GM18526 (cell line): ENCODE data around the gene MTX2.
A peak's percentile ranks its signal among the peaks of the same experiment; 100 is the strongest.

Experiments
- POLR2A ChIP-seq: IDR thresholded peaks from 3 replicates; pipeline ENCODE4 v1.6.1; 2011; ENCODE audit not compliant: insufficient read length; ENCODE audit errors: extremely low read depth

Gene MTX2

DNA sequence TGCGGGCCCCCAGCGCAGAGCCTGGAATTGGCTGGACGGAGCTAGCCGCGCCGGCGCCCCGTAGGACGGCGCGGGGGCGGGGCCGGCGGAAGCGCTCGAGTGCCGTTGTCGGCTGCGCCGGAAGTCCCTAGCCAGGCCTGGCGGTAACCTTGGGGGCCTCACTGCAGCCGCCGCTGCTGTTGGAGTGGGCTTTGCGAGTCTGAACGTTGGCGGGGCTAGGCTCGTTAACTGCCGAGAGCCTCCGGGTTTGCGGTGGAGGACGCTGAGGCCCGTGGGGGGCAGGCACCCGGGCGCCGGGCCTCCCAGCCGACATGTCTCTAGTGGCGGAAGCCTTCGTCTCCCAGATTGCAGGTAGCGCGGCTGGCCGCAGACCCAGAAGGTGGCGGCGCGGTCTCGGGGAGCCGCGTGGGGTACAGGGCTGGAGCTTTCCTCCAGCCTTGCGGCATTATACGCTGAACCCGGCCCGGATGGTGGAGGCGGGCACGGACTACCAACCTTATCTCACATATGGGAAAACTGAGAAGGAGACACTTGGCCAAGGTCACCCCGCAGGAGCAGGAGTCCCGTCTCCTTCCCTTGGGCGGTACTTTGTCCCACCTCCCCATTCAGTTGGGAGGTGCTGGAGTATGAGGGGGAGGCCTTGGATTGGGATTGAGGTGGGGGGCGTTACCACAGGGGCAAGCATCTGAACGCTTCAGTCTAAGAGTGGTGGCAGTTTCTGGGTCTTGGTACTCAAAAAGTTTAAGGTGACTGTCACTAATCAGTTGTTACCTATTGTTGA is at the start of gene MTX2:
Gene MTX2 (plus strand): TSS at position 124 of the 781 bp plus-strand sequence. CDS start 188 bp downstream, at position 312.
- peak; percentile 88 for TF ChIP-seq POLR2A

DNA sequence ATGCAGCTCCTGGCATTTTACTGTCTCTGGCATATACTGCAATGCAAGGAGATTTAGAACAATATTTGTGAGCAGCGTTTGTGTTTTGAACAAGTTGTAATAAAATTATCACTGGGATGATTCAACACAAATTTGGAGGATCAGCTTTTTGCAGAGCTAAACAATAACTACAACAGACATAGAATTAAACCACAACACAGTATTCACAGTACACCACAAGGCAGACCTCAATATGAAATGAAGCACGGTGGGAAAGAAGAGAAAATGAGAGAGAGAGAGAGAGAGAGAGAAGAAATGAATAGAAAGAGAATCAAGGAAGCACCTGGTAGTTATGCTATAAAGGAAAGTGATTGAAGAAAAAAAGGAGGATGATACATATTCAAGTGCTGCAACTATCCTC is 41.4 kb upstream of the MTX2 start:
- no peak for TF ChIP-seq POLR2A

DNA sequence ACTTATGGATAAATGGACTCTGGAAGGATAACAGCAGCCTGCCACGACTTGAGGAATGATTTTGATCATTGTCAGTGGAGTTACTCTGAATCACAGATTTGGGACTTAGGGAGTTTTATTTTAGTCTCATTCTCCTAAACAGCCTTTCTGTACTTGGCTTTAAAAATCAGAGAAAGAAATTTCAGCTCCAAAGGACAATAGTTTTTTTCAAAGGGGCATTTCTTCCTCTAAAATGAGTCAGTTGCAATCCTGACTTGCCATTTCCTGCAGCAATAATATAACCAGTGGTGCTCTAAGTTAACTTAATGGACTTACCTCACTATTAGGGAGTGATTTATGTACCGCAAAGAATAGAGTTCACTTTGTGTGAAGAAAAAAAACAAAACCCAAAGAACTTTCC is 35.1 kb upstream of the MTX2 start:
- no peak for TF ChIP-seq POLR2A

DNA sequence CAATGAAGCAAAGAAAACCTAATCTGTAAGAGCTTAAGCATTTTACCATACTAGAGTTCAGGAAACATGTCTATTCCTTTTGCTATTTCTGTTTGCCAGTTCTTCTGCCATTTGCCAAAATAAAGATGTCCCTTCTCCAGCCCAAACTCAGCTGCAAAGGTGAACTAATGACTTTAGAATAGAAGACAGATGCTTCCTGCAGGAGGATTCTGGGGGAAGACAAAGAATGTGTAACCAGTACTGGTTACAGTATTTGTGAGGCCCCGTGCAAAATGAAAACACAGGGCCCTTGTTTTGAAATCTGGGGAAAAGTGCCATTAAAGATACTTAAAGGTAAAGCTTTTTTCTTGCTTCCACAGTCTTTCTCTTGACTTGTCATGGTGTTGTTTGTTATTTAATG is 34.3 kb upstream of the MTX2 start:
- TF ChIP-seq POLR2A, result no peak

DNA sequence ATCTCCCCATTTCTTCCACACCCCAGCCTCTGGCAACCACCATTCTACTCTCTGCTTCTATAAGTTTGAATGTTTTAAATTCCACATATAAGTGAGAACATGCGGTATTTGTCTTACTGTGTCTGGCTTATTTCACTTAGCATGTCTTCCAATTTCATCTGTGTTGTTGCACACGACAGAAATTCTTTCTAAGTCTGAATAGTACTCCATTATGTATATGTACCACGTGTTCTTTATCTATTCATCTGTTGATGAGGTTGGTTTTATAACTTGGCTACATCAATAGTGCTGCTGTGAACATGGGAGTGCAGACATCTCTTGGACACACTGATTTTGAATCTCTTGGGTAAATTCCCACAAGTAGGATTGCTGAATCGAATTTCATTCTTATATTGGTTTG is 31.8 kb upstream of the MTX2 start:
- no peak for TF ChIP-seq POLR2A

DNA sequence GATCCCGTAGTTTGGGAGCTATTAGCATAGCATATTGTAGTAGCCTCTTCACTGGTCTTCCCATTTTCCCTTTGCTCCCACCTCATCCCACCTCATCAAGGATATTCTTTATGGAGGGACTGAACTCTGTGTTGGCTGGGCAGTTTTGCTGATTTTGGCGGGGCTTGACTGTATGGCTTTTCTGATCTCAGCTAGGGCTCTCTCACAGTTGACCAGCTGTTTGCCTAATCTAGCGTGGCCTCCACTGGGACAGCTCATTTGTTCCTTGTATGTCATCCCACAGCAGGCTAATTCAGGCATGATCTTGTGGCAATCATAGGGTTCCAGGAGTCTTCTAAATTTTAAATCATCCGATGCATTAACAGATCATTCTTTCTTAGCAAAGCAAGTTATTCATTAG is 30.2 kb upstream of the MTX2 start:
- no peak for TF ChIP-seq POLR2A

DNA sequence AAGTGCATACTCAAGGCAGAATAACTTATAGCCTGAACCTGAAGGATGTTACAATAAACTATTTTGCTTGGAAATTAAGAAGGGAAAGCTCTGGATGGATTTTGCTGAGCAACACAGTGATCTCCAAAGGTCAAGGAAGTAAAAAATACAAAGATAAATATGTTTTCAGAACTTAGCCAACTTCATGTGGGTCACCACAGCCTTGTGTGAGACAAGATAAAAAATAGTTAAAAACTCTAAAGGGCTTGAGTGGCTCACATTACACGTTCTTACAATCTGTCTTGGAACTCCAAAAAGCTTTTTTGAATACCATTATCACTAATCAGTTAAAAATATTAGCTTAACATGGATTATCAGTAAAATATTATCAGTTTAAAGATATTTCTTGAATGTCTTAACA is 28.9 kb upstream of the MTX2 start:
- no peak for TF ChIP-seq POLR2A

DNA sequence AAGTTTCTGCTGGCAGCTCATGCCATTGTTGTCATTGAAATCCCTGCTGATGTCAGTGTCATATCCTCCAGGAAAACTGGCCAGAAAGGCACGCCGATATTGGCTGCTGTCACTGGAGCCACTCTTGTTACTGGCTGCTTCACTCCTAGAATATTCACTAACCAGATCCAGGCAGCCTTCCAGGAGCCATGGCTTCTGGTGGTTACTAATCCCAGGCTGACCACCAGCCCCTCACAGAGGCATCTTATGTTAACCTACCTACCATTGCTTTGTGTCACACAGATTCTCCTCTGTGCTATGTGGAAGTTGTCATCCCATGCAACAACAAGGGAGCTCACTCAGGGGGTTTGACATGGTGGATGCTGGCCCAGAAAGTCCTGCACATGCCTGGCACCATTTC is 27.0 kb upstream of the MTX2 start:
- TF ChIP-seq POLR2A, result no peak

DNA sequence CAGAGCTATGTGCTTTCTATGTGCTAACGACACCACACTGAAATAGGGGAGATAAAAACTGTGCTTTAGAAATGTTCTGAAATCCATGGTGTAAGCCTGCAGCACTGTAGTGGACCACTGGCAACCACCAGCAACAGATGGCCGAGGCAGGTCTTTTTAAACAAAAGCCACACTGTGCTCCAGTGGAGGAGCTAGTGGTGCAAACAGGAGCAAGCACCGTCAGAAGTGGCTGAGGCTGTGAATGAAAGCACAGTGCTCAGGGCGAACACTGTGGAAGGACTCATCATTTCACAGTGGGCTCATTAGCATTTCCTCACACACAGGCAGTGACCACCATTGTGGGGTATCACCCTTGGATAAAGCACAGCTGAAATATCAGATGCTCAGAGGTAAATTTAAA is 22.9 kb upstream of the MTX2 start:
- TF ChIP-seq POLR2A, result no peak

DNA sequence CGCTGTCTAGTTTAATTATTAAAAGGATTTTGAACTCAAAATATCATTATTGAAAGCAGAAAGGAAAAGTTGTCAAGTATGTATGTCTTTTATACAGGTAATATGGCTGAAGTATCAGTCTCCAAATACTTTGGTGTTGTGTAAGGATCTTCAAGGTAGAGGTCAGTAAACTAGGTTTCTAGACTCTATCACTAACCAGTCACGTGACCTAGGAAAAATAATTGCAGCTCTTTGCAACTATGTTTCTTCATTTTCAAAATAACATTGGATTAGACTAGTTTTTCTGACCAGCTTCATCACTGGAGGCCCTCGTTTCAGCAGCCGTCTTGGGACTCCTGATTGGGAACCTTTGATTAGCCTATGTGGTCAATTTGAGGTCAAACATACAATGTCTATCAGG is 21.4 kb upstream of the MTX2 start:
- no peak for TF ChIP-seq POLR2A

DNA sequence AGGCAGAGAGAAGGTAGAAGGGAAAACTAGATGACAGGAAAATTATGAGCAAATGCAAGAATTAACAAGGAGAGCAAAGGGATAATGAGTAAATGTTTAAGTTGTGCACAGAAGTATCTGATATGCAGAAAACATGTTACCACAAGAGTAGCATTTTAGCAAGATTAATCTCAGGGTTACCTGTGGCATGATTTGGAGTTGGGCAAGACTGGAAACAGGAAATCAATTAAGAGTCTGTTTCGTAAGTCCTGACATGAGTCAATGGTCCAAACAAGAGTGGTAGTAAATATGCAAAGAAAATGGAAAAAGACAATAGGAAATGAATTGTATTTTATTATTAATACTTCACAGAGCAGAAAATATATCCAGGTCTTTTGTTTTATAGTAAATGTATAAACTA is 17.3 kb upstream of the MTX2 start:
- TF ChIP-seq POLR2A, result no peak

DNA sequence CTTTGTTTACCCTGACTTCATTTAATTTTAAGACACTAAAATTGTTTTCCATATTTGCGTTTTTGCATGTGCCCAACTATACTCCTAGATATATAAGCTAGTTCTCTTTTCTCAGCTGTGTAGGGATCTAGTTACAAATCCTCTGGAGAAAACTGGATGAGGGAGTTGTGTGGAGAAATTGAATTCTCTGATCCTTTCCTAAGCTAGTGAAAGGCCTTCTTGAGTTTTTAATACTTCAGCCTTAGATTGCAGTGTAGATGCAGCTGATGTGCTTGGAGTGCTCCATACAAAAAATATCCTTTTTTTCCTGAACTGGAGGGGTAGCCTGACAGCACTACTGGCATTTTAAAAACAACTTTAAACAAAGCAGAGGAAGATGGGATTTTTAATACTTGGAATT is 8.6 kb upstream of the MTX2 start:
- TF ChIP-seq POLR2A, result no peak

DNA sequence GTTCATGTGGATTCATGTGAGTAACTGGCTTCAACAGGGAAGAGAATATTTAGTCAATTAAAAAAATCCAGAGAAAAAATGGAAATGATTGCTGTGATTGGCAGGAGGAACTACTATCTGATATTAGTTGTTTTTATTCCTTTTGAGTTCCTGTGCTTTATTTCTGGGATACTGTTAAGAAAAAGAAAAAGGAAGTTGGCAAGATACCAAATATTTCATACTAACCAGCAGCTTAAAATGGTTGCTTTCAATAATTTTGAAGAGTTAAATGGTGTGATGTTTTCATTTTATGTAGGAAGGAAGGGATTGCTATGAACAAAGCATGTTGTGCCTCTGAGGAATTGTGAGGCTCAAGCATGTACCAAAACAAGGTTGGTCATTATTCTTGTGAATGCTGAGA is 8.1 kb upstream of the MTX2 start:
- no peak for TF ChIP-seq POLR2A

DNA sequence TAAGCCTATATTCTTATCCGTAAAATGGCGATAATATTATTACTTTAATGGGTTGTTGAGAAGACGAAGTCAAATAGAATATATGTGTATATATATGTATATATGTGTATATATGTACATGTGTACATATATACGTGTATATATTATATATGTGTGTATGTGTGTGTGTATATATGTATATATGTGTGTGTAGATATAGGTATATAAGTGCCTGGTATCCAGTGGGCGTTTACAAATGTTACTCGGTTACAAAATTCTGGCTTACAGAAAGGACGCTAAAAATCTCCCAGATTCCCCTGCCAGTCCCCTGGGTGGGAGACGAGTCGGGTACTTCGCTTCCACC is 295 bp upstream of the MTX2 start:
- no peak for TF ChIP-seq POLR2A

DNA sequence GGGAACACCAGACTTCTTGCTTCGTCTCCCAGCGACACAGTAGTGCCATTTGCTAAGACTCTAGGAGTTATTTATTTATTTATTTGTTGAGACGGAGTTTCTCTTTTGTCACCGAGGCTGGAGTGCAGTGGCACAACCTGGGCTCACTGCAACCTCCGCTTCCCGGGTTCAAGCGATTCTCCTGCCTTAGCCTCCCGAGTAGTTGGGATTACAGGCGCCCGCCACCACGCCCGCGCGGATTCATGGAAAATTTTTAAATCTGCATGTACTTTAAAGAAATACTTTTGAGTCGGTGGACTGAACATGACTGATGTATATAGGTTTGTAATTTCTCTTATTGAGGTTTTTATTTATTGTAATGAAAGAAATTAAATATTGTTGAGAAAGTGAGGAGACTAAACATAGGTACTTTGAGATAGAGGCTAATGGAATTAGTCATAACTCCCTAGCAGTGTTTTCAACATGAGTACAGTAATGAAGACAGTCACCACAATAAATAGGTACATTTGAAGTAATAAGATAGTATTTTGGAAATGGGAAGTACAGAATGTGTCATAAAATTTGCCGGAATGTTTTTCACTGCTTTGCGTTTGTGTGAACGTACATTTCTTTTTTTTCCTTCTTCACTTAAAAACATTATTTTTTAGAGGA is 983 bp downstream of the MTX2 start:
- TF ChIP-seq POLR2A, result no peak

DNA sequence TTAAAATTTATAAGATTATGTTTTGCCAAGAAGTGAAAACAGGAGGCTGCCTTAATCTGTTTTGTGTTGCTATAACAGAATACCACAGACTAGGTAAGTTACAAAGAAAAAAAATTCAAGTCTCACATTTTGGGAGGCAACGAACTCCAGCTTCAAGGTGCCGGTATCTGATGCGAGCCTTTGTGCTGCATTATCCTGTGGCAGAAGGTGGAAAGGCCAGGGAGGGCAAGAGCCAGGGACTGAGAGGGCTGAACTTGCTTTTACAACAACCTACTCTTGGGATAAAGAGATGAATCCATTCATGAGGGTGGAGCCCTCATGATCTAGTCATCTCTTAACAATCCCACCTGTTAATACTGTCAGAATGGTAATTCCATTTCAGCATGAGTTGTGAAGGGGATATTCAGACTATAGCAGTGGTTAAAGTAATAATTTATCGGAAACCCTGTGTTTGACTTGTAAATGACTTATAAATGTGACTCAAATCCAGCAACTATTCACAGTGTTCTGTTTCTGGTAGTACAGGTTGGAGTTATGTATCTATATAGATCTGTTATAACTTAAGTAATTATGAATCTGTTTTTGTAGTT is 3.7 kb downstream of the MTX2 start:
- no peak for TF ChIP-seq POLR2A

DNA sequence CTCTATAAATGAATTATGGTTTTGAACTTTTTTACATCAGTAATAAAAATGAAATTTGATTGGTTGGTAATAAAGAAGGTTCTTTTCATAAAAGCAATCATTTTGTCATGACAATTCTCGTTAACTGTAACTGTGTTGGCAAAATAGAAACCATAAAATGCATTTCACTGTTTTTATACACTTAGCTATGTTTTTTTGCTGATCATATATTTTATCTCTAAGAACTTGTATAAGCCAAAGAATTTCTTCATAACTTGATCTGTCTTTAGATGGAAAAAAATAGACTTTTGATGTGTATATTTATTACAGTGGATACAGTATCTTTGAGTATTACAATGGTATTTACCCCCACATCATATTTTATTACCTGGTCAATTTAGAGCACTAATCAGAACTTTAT is 9.7 kb downstream of the MTX2 start:
- TF ChIP-seq POLR2A, result no peak

DNA sequence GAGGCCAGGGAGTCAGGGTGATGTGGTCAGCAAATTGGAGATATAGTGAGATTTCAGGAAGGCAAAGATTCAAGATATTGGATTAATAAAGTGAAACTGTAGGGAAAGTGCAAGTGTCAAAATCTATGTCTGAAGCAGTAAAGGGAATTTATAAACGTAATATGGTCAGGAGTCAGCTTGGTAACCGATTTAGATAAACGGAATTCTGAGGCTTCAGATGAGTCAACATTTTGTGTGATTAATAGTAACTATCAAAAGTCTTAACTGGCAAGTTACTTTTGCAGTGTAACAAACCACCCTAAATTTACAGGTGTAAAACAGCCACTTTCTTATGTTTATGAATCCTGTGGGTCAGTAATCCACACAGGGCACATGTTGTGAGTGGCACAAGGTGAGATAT is 10.9 kb downstream of the MTX2 start:
- TF ChIP-seq POLR2A, result no peak
